Measurements from ENCODE around the gene LENG1. TPM values are rescaled to one million over a fixed set of nuclear protein-coding genes. Genes with fewer than 3 reads are reported as not detected.

Gene LENG1
- total and polyA plus RNA-seq, 2 experiments from 2014 or later, result 8.4 to 15.0 TPM

DNA sequence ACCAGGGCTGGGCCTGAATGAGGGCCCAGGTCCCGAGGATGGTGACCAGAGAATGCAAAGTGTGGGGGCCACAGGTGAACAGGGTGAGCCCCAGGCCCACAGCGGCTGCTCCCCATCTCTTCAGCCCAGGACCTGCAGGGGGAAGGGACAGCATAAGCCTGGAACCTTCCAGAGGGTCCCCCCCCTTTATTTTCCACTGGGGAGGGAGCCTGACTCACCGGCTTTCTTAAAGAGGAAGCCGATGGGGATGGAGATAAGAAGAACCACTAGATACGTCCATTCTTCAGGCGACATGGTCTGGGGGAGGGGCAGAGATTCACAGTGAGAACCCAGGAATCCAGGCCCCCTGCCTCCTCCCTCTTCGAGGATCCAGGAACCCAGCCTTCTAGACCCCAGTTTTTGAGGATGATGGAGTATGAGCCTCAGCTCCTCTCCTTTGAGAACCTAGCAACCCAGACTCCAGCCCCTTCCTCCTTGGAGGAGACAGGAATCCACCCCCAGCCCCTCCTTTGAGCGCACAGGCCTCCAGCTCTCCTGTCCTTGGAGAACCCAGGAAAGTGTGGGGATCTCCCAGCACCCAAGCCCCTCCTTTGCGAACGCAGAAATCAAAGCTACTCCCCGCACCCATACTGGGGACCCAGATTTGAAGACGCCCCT, 28.8 kb upstream of the LENG1 start:
- WGBS (ENCODE audit: low lambda C conversion rate, missing lambda C conversion rate), result 22% methylated on average over 11 of the region's 12 CpGs
- Histone ChIP-seq H4K20me1 (ENCODE audit: insufficient read depth, poor library complexity, severe bottlenecking) (no peaks in the 10 kb centered on the region), H3K9me3 (ENCODE audit: low read depth) (no peaks in the 10 kb centered on the region), H3K9me2 (replicated peaks; ENCODE audit: insufficient read depth) (no peaks in the 10 kb centered on the region), H3K36me3 (replicated peaks; ENCODE audit: insufficient read depth, low read depth) (no peaks in the 10 kb centered on the region), H3K4me1 (ENCODE audit: insufficient read depth) (peaks cover 10% of the 10 kb centered on the region), H3K4me3 (peak overlapping the region; percentile 24), H3K4me2 (peak overlapping the region; percentile 89), H3K79me2 (peaks cover 33% of the 10 kb centered on the region), H2AFZ (no peak overlapping the region), H3K27ac (peak overlapping the region; percentile 92), H3K27me3 (no peaks in the 10 kb centered on the region)
- DNase-seq (ENCODE audit: low spot score), result peak; percentile 79
- TF ChIP-seq EZH2 (IDR thresholded peaks at IDR 0.05; ENCODE audit: borderline replicate concordance), result no peak
- TF ChIP-seq EZH2phosphoT487 (IDR thresholded peaks at IDR 0.05; ENCODE audit: low read depth, severe bottlenecking, unreplicated experiment), result no peak
- TF ChIP-seq, protein P1, sequence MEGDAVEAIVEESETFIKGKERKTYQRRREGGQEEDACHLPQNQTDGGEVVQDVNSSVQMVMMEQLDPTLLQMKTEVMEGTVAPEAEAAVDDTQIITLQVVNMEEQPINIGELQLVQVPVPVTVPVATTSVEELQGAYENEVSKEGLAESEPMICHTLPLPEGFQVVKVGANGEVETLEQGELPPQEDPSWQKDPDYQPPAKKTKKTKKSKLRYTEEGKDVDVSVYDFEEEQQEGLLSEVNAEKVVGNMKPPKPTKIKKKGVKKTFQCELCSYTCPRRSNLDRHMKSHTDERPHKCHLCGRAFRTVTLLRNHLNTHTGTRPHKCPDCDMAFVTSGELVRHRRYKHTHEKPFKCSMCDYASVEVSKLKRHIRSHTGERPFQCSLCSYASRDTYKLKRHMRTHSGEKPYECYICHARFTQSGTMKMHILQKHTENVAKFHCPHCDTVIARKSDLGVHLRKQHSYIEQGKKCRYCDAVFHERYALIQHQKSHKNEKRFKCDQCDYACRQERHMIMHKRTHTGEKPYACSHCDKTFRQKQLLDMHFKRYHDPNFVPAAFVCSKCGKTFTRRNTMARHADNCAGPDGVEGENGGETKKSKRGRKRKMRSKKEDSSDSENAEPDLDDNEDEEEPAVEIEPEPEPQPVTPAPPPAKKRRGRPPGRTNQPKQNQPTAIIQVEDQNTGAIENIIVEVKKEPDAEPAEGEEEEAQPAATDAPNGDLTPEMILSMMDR (IDR thresholded peaks at IDR 0.05; ENCODE audit: poor library complexity), result no peak

DNA sequence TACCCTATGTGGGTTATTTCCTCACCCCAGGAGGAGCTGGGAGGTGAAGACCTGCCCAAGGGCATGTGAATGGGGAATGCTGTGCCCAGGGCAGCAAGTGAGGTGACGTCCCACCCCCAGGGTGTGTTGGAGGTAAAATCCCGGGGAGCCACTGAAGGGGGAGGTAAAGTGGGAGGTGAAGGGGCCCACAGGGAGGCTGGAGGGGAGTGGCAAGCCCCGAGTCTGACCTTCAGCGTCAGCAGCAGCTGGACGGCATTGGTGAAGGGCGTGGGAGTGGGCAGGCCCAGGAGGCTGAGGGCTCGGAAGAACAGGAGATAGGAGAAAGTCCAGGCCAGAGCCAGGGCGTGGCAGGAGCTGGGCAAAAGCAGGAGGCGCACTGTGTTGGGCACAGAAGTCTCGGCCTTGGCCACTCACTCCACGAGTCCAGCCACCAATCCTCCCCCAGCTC, 27.4 kb upstream of the LENG1 start:
- H3K27ac ChIP-seq, result peak overlapping the region; percentile 81
- H3K9me2 ChIP-seq (replicated peaks; ENCODE audit: insufficient read depth), result no peaks in the 10 kb centered on the region
- TF ChIP-seq, protein P1 (IDR thresholded peaks at IDR 0.05; ENCODE audit: poor library complexity), result no peak
- TF ChIP-seq EZH2 (IDR thresholded peaks at IDR 0.05; ENCODE audit: borderline replicate concordance) (no peak), EZH2phosphoT487 (IDR thresholded peaks at IDR 0.05; ENCODE audit: low read depth, severe bottlenecking, unreplicated experiment) (no peak)
- H3K4me2 ChIP-seq, result peak overlapping the region; percentile 54
- H3K27me3 ChIP-seq, result no peaks in the 10 kb centered on the region
- peak; percentile 74 for DNase-seq (ENCODE audit: low spot score)
- H3K79me2 ChIP-seq, result peaks cover 19% of the 10 kb centered on the region
- H2AFZ ChIP-seq, result no peak overlapping the region
- H3K9me3 ChIP-seq (ENCODE audit: low read depth), result no peaks in the 10 kb centered on the region
- H3K36me3 ChIP-seq (replicated peaks; ENCODE audit: insufficient read depth, low read depth), result no peaks in the 10 kb centered on the region
- no peak overlapping the region for H3K4me3 ChIP-seq
- H3K4me1 ChIP-seq (ENCODE audit: insufficient read depth), result peaks cover 3% of the 10 kb centered on the region
- WGBS (ENCODE audit: low lambda C conversion rate, missing lambda C conversion rate), result 82% methylated on average over 11 of the region's 11 CpGs
- H4K20me1 ChIP-seq (ENCODE audit: insufficient read depth, poor library complexity, severe bottlenecking), result no peaks in the 10 kb centered on the region

DNA sequence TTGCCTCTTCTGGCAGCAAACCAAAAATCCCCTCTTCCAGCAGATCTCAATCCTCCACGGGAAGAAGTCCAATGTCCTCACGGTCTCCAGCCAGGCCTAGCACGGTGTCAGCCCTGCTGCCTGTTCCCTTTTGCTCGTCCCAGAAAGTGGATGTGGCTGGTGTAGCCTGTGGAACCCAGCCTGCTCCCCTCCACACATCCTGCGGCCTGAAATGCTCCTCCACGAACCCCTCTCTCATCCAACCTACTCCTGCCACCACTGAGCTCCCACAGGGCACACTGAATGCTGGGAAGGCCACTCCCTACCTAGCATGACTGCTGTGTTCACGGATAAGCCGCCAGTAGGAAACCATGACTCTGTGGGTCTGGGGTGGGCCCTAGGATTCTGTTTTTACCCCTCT, 26.8 kb upstream of the LENG1 start:
- no peaks in the 10 kb centered on the region for H3K4me1 ChIP-seq (ENCODE audit: insufficient read depth)
- H2AFZ ChIP-seq, result no peak overlapping the region
- no peaks in the 10 kb centered on the region for H3K9me2 ChIP-seq (replicated peaks; ENCODE audit: insufficient read depth)
- H3K27ac ChIP-seq, result peak overlapping the region; percentile 81
- no peak overlapping the region for H3K4me2 ChIP-seq
- H3K4me3 ChIP-seq, result no peak overlapping the region
- H3K27me3 ChIP-seq, result no peaks in the 10 kb centered on the region
- peaks cover 19% of the 10 kb centered on the region for H3K79me2 ChIP-seq
- no peaks in the 10 kb centered on the region for H3K36me3 ChIP-seq (replicated peaks; ENCODE audit: insufficient read depth, low read depth)
- WGBS (ENCODE audit: low lambda C conversion rate, missing lambda C conversion rate), result 98% methylated on average over 8 of the region's 8 CpGs
- no peak for DNase-seq (ENCODE audit: low spot score)
- TF ChIP-seq EZH2phosphoT487 (IDR thresholded peaks at IDR 0.05; ENCODE audit: low read depth, severe bottlenecking, unreplicated experiment) (no peak), EZH2 (IDR thresholded peaks at IDR 0.05; ENCODE audit: borderline replicate concordance) (no peak)
- TF ChIP-seq, protein P1 (IDR thresholded peaks at IDR 0.05; ENCODE audit: poor library complexity), result no peak
- no peaks in the 10 kb centered on the region for H4K20me1 ChIP-seq (ENCODE audit: insufficient read depth, poor library complexity, severe bottlenecking)
- H3K9me3 ChIP-seq (ENCODE audit: low read depth), result no peaks in the 10 kb centered on the region

Data from hepatocyte (in vitro differentiated cells).